Stimulated activated CD8-positive, alpha-beta memory T cell treated with anti-CD3 and anti-CD28 coated beads, Interleukin-4, amount 100 ng/mL, for 48 hours (primary cell): ENCODE measurements around the gene PDE10A.

Experiments used
- DNase-seq: peaks from one replicate; pipeline ENCODE4 v3.0.0-alpha.2; 2020

Gene PDE10A

DNA sequence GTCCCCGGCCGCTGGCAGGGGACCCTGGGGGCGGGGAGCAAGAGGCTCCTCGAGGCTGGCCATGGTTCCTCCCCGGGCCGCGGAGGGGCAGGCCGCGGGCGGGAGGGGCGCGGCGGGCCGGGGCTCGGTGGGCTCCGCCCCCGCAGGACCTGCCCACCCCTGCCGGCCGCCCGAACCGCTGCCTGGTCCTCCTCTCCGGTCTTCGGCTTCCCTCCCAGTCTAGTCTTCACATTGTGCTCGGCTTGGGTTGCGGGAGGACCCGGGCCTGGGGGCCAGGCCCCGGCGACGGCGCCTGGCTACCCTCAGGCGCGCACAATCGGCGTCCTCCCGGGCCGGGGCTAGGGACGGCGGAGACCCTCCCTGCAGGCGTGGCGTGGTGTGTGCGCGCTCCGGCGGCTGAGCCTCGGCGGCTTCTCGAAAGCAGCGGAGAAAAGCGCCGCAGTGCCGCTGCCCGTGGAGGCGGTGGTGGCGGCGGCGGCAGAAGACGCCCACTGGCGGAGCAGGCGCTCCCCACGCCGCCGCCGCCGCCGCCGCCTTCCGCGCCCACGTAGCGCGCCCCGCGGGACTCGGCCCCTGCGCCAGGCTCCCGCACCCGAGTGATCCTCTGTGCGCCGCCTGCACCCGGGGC lies at the start of gene PDE10A:
Gene PDE10A, minus strand, starts transcription at position 493 of the 628 bp plus-strand sequence. Its CDS starts 430 bp downstream, at position 63.
- DNase-seq: no peak

- no peak for DNase-seq
Observed at GRCh38 chr6:165708985-165709576, 46.0 kb upstream of the PDE10A start.

DNA sequence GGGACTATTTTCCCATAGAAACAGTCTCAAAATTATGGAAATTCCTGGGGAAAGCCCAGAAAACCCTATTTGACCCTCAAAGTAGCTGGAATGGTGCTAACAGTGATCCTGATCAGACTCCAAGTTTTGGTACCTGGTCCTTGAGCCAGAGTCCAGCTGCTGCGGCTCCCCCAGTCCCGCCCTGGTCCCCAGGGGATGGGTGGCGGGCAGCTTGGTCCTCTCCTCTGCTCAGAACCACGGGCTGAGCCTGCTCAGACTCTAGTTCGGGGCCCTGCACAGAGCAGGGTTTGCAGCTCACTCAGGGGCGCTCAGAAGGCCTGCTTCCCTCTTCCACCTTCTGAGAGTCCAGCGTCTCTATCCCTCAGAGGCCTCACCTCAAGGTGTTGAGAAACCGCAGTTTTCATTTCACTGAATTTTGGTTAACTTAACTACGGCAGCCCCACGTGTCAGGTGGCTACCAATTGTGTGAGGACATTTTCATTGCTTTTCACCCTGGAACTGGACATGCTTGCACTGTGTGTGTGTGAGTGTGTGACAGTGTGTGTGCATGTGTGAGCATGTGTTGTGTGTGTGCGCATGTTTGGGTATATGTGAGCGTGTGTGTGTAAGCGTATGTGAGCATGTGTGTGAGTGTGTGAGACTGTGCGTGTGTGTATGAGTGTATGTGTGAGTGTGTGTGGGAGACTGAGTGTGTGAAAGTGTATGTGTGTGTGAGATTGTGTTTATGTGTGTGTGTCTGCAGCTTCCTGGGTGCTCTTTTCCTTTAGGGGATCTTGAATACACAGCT lies 44.2 kb upstream of the PDE10A start:
- DNase-seq: no peak

DNA sequence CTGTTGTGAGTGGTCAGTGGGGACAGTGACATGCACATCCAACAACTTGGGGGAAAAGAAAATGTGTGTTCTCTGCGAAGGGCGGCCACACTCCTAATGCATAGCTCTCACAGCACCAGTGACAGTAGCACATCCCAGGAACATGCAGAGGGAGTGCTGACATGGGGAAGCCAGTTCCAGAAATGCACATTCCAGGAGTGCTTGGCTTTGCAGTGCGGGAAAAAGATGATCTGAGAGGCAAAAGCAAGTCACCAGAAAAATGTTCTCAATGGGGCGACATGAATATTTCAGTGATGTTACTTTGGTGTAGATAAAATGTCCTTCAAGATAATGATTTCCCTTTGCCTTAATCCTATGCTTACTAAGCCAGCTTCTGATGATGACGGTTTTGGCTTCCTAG lies 42.9 kb upstream of the PDE10A start:
- DNase-seq: no peak

GRCh38 chr6:165704045-165704748 lies 41.2 kb upstream of the PDE10A start:
- no peak for DNase-seq

DNA sequence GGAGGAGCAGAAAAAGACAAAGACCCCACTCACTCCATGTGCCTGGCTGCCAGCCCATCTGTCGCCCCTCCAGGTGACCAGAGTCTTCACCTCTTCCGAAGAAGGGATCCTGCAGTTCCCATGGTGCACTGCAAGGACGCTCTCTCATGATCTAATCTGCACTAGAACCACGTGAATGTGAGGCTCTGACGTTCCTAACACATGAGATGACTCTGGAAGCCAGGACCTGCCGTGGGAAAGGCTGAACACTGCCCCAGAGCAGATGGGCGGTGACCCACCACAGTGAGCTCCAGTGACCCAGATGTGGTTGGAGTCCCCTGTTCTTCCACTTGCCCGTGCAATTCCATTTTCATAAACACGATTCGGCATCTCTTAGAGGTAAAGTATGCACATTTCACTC lies 39.6 kb upstream of the PDE10A start:
- no peak for DNase-seq

DNA sequence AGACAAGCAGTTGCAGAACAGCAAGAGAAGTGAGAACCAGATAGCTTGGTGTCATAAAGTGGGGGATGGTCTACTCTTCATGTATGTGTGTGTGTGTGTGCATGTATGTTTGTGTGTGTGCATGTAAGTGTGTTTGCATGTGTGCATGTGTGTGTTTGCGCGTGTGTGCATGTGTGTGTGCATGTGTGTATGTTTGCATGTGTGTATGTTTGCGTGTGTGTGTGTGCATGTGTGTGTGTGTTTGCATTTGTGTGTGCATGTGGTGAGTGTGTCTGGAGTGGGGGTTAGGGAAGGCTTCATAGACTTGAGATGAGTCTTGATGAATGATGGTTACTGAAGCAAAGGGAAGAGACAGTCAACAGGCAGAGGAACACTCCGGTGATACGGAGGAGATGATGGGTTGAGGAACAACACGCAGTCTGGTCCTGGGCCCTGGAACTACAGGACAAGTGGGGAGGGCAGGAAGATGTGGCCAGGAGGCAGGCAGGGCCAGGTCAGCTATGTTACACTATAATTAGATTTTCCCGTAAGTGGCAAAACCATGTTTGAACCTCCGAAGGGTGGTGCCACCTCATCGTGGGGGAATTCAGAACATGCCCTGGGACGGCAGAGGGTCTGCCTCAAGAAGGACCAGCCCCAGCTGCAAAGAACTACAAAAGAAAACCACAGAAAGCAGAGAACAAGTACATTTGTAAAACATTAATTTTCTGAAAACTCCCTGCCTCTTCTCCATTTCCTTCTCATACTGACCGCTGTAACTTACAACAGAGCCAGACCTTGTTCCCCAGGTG lies 38.7 kb upstream of the PDE10A start:
- DNase-seq: no peak

DNA sequence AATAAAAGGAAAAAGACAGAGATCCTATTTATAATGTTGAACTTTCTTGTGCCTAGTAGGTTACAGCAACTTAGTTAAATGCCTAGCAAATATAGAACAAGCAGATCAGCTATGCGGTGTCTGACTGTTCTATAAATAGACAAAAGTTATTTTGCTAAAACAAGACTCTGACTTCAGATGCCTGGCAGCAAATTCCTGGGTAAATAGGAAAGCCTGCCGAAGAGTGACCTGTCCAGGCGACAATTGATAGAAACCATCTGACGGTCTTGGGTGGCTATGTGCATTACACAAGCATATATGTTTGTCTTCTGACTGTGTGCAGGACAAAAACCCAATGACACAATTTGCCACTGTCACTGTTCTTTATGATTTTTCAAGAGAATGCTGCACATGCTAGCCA lies 38.0 kb upstream of the PDE10A start:
- no peak for DNase-seq

DNA sequence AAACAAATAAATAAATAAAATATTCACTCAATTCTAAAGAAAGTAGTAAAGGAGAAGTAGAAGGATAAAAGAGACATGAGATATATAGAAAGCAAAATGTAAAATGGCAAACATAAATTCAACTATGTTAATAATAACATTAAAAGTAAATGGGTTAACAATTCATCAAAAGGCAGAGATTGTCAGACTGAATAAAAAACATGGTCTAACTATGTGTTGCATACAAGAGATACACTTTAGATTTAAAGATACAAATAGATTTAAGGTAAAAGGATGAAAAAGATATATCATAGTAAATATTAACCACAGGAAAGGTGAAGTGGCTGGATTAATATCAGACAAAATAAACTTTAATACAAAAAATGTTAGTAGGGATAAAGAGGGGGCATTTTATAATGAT lies 35.8 kb upstream of the PDE10A start:
- no peak for DNase-seq

DNA sequence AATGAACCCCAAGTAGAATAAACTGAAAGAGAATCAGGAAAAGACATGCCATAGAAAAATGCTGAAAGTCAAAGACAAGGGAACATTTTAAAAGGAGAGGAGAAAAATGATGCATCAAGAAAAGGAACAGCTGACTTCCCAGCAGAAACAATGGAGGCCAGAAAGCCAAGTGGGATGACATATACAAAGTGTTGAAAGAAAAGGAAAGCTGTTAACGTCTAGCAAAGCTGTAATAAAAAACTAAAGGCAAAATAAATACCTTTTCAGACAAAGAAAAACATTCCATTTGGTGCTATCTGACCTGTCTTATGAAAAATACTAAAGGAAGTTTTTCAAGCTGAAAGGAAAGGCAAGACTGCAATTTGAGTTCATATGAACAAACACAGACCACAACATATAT lies 34.1 kb upstream of the PDE10A start:
- DNase-seq: no peak

DNA sequence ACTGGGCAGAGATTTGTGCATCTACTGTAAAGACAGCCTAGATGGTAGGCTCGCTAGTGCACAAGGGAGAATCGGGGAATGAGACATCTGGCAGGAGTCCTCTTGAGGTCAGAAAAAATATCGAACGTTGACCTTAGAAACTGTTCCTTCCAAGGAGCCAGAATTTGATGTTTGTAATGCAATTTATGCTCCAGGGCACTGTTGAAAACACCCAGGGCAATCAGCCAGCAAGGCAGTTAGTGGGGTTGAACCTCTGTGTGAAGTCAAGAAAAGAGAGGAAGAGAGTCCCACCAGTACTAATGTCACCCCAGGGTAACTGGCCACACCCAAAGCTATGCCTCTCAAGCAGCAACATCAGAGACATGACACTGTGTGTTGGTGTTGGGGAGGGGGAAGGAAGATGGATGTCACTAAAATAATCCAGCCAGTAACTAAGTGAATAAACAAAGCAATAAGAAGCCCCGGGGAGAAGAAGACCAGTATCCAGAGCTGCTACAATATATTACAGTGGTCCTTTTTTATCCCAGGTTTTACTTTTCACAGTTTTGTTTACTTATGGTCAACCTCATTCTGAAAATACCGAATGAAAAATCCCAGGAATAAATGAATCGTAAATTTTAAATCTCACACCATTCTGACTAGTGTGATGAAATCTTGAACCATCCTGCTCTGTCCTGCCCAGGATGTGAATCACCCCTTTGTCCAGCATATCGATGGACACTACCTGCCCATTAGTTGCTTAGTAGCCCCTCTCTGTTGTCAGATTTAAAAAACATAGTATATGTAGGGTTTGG lies 32.9 kb upstream of the PDE10A start:
- no peak for DNase-seq

DNA sequence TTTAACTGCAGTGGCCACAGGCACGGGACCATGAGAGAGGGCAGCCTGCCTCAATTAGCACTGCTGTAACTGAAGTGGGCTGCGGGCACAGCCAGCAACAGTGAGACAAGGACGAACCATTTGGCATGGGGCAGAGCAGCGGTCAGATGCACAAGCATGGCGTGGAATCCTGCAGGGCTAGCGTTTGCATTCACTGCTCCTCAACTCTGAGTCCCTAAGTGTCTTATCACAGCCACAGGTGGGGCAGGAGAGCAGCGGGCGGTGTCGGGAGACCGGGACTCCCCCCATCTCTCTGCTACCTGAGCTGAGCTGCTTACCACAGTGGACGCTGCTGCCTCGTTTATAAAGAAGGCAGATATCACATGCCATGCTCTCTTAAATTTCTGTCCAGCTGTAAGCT lies 31.3 kb upstream of the PDE10A start:
- no peak for DNase-seq

- DNase-seq: no peak
Observed at GRCh38 chr6:165692106-165692653, 29.1 kb upstream of the PDE10A start.

- DNase-seq: no peak
Observed at GRCh38 chr6:165689699-165690098, 26.7 kb upstream of the PDE10A start.

- no peak for DNase-seq
Observed at GRCh38 chr6:165686596-165687365, 23.7 kb upstream of the PDE10A start.

DNA sequence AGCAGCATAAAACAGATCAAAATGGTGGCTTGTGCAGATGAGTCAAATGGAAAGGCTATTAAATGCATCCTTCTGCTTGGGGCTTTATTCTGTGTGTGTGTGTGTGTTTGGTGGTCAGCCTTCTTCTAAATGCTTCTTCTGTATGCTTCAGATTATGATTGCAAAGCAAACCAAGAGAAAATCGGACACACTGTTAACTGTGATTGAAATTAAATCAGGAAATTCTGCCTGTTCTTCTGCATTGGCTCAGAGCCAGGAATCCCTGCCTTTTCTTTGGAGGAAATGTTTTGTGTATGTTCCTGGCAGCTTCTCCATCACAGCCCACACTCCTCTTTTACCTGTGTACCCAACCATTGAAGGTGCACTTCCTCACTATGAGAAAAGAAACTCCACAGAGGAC lies 22.3 kb upstream of the PDE10A start:
- DNase-seq: no peak

DNA sequence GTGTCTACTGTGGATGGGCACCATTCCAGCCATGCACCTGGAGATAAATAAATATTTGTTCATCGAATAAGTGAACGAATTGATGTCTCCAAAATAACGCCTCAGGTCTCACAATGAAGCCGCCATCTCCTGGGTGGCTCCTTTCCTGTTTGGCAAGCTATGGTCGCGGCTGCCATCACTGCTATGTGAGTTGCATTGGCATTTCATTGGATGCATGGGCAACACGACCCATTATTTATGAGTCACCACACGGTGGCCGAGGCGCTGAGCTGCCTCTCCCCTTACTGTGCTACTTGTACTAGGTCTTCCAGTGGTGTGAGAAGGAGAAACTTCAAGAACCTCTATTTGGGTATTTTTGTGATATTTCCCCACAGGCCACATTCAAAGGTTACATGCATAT lies 21.3 kb upstream of the PDE10A start:
- no peak for DNase-seq

DNA sequence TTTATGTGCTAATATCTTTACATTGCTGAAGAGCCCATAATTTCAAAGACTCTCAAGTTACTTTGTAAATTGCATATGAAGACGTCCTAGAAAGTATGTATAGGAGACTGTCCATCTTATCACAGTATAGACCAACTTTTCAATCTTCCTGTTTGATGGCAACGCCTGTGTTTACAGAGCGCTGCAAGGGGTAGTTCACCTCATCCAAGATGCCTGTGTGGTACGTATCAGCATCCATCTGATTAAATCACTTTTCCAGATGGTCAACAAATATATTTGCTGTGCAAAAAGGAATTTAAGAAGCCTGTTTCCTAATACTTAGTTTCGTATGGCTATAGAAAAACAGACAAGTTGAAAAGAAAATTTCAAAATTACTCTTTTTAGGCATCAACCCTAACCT lies 17.9 kb upstream of the PDE10A start:
- DNase-seq: no peak

- no peak for DNase-seq
Observed at GRCh38 chr6:165679326-165679725, 16.3 kb upstream of the PDE10A start.

DNA sequence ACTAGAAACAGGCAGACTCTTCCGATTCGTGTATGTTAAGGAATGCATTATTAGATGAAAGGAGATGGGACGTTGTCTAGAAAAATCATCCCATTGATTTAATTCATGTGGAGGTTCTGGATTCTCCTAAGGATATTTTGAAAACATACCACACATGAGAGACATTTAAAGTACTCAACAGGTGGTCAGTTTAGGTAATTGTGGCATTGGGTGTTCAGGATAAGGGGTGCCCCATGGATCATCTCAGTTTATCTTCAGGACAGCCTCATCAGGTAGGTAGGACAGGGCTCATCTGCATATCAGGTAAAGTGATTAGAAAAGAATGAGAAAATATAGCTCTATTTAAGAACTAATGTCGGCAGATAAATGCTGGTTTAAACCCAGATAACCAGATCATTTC lies 15.9 kb upstream of the PDE10A start:
- DNase-seq: no peak

- DNase-seq: no peak
Observed at GRCh38 chr6:165678429-165678828, 15.4 kb upstream of the PDE10A start.
